ENCODE data around the gene FOXRED2. TPM values are rescaled to one million over a fixed set of nuclear protein-coding genes. Genes with fewer than 3 reads are reported as not detected.

FOXRED2 gene
- total RNA-seq, 1 experiment from 2014 or later = 34.4 TPM

- Mint-ChIP-seq H3K9me3 (no peaks in the 10 kb centered on the region; a peak in 2 of 5 replicates), H3K27ac (peak overlapping the region in 2 of 3 experiments; percentile 61 to 88; a peak in 5 of 7 replicates), H3K27me3 (ENCODE audit: low read depth) (peaks cover 4% of the 10 kb centered on the region; the same call in 1 of the 2 replicates), H3K36me3 (ENCODE audit: insufficient read depth in 1 of 3, low read depth in 3 of 3) (no peaks in the 10 kb centered on the region; a peak in 1 of 7 replicates), H3K4me3 (peak overlapping the region; percentile 27 to 31; a peak in 4 of 5 replicates), H3K4me1 (peaks cover 33 to 42% of the 10 kb centered on the region in 2 experiments)
- H4K8ac ChIP-seq (replicated peaks; ENCODE audit: insufficient read length, low read depth, low read length) = no peak overlapping the region
- peak overlapping the region; percentile 94 for H2BK120ac ChIP-seq (ENCODE audit: low read depth, low read length, poor library complexity, severe bottlenecking)
- WGBS (ENCODE audit: extremely low coverage, insufficient read length, low lambda C conversion rate) = no CpG with 5 or more reads among the region's 21 CpGs
- H3K4me2 ChIP-seq (ENCODE audit: insufficient read depth, insufficient read length, low read length) = peak overlapping the region; percentile 59
- H3K27me3 ChIP-seq (ENCODE audit: insufficient read depth, low read length) = no peaks in the 10 kb centered on the region
- H4K5ac ChIP-seq (ENCODE audit: insufficient read length, low read depth, low read length) = no peak overlapping the region
- H4K91ac ChIP-seq (ENCODE audit: insufficient read length, low read depth, low read length) = no peak overlapping the region
- H4K20me1 ChIP-seq (ENCODE audit: control insufficient read depth, insufficient read depth, insufficient read length) = no peaks in the 10 kb centered on the region
- H3K18ac ChIP-seq (ENCODE audit: insufficient read length, low read depth, low read length) = peak overlapping the region; percentile 95
- H3K23ac ChIP-seq (ENCODE audit: insufficient read length, low read depth, low read length) = no peak overlapping the region
- no peak overlapping the region for H2AK5ac ChIP-seq (ENCODE audit: insufficient read length, low read length)
- H3K56ac ChIP-seq (ENCODE audit: insufficient read length, low read depth, low read length) = no peak overlapping the region
- H3K79me2 ChIP-seq (ENCODE audit: insufficient read depth, low read length) = no peaks in the 10 kb centered on the region
- H2BK12ac ChIP-seq (ENCODE audit: insufficient read length, low read depth, low read length) = no peak overlapping the region
- H3K4me1 ChIP-seq (ENCODE audit: insufficient read depth, low read length) = no peaks in the 10 kb centered on the region; the same call in 1 of the 2 replicates
- no peak overlapping the region for H2BK5ac ChIP-seq (ENCODE audit: insufficient read length, low read length)
- peak overlapping the region; percentile 15; the same call in 1 of the 2 replicates for H3K4ac ChIP-seq (ENCODE audit: low read depth, low read length)
- peaks cover 9% of the 10 kb centered on the region for H3K23me2 ChIP-seq (ENCODE audit: insufficient read length, low read depth, low read length, poor library complexity, severe bottlenecking)
- H2BK20ac ChIP-seq (ENCODE audit: low read depth, low read length, poor library complexity, severe bottlenecking) = peak overlapping the region; percentile 65
- H2AFZ ChIP-seq (ENCODE audit: low read length) = no peak overlapping the region
- H3K79me1 ChIP-seq (ENCODE audit: insufficient read depth, low read depth, low read length, poor library complexity, severe bottlenecking) = no peaks in the 10 kb centered on the region
- H2BK15ac ChIP-seq (ENCODE audit: low read depth, low read length) = no peak overlapping the region
- peak overlapping the region; percentile 95 for H3K14ac ChIP-seq (ENCODE audit: insufficient read depth, low read length)
- TF ChIP-seq CTCF (conservative IDR thresholded peaks at IDR 0.05) = no peak
- no peaks in the 10 kb centered on the region for H3K9me3 ChIP-seq (ENCODE audit: control insufficient read depth, low read depth, low read length)
- no peak overlapping the region for H3K27ac ChIP-seq (ENCODE audit: insufficient read length, low read depth, low read length)
- H3K9ac ChIP-seq (ENCODE audit: extremely low read depth, insufficient read length, low read length) = no peak overlapping the region
- no peak for DNase-seq
- H3T11ph ChIP-seq (ENCODE audit: low read length) = no peak overlapping the region
These were observed 51.0 kb downstream of the FOXRED2 start for GRCh38 chr22:36455571-36456463.

All from H9 (cell line).